Measurements from ENCODE around the gene SPOCK1.
A peak's percentile ranks its signal among the peaks of the same experiment; 100 is the strongest.

Gene SPOCK1

DNA sequence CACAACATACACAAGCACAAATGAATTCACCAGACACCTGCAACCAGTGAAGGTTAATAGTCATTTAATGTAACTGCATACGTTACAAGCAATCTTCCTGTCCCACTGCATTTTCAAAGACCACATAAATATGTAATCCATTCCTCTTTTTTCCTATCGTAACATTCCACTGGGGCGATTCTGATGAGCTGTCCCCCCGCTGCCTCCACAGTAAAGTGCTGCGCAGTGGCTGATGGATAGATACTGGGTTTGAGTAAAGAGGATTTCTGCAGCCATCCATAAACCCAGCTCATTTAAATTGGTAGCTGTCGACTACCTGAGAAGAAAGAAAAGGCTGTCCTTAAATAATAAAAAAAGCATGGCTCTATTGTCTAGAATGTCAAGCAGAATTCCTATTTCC, 181.1 kb downstream of the SPOCK1 start:
- Histone ChIP-seq H3K9ac (ENCODE audit: low read depth, low read length) (no peak overlapping the region), H3K9me3 (replicated peaks; ENCODE audit: low read length) (no peaks in the 10 kb centered on the region), H3K4me2 (ENCODE audit: low read length) (no peak overlapping the region), H3K4me1 (ENCODE audit: control insufficient read depth, insufficient read depth, low read length) (peaks cover 20% of the 10 kb centered on the region), H3K27me3 (ENCODE audit: control insufficient read depth, insufficient read depth, low read length) (no peaks in the 10 kb centered on the region), H3K36me3 (ENCODE audit: insufficient read depth, low read length) (no peaks in the 10 kb centered on the region), H3K4me3 (ENCODE audit: low read length) (no peak overlapping the region)

DNA sequence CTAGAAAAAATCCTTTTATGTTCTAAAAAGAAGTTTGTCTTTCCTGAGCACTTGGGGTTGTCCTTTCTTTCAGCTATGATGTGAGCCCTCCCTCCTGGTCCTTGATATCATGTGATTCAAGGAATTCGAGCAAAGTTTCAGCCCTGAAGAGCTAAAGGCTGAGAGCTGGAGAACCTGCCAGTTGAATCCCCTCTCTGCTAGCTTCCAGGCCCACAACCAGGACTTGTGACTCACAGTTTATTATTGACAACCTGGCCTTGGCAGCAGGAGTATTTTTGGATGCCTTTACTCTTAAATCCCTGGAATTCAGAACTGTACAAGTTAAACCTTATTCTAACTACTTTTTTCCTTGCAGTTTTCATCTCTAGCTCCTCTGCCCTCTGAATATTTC, 182.8 kb downstream of the SPOCK1 start:
- no peak overlapping the region for H3K9ac ChIP-seq (ENCODE audit: low read depth, low read length)
- no peak overlapping the region for H3K4me2 ChIP-seq (ENCODE audit: low read length)
- H3K4me1 ChIP-seq (ENCODE audit: control insufficient read depth, insufficient read depth, low read length): peaks cover 26% of the 10 kb centered on the region

DNA sequence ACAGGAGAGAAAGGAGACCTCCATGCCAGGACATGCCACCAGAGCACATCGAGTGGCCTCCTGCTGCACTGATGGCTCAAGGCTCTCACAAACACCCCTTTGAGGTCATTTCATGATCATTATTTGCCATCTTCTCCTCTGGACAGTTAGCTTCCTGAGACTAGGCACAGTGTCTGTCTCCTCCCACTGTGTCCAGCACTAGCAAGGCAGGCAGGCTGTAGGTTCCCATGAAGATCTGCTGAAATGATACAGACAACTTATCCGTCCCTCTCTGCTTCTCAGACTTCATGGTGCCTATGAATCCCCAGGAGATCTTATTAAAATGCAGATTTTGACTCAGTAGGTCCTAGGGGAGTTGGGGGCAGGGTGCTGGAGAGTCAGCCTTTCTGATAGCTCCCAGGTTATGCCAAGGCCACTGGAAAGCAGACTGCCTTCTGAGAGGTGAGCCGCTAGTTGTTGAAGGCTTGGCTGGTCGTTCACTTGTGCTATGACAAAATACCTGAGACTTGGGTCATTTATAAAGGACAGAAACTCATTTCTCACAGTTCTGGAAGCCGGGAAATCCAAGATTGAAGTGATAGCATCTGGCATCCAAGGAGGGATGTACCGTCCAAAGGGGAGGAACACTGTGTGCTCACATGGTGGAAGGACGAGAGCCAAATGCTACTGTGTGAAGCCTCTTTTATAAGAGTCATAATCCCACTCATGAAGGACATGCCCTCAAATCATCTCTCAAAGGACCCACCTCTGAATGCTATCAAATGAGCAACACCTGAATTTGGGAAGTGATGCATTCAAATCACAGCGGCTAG, 183.4 kb downstream of the SPOCK1 start:
- Histone ChIP-seq H3K9me3 (replicated peaks; ENCODE audit: low read length) (no peaks in the 10 kb centered on the region), H3K36me3 (ENCODE audit: insufficient read depth, low read length) (no peaks in the 10 kb centered on the region), H3K4me2 (ENCODE audit: low read length) (no peak overlapping the region), H3K9ac (ENCODE audit: low read depth, low read length) (no peak overlapping the region), H3K27me3 (ENCODE audit: control insufficient read depth, insufficient read depth, low read length) (no peaks in the 10 kb centered on the region), H3K4me1 (ENCODE audit: control insufficient read depth, insufficient read depth, low read length) (peaks cover 32% of the 10 kb centered on the region), H3K4me3 (ENCODE audit: low read length) (no peak overlapping the region)

More for the DNA sequence above, 182.8 kb downstream of the SPOCK1 start:
- no peak overlapping the region for H3K4me3 ChIP-seq (ENCODE audit: low read length)
- no peaks in the 10 kb centered on the region for H3K27me3 ChIP-seq (ENCODE audit: control insufficient read depth, insufficient read depth, low read length)
- no peaks in the 10 kb centered on the region for H3K36me3 ChIP-seq (ENCODE audit: insufficient read depth, low read length)
- H3K9me3 ChIP-seq (replicated peaks; ENCODE audit: low read length): no peaks in the 10 kb centered on the region

DNA sequence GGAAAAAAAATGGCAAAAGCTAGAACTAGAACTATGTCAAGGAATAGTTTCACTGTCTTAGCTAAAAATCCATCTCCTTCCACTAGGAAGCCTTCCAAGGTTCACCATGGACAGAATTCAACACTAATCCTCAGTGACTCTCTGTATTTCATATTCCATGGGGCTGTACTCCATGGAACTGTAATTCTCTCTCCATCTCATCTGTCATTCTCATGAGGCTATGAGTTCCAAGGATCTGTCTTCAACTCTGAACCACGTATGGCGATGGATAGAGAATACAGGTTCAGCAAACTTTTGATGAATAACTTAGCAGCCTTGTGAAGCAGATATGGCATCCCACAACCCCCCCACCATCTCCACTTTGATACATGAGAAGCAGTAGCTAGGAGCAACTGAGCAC, 184.0 kb downstream of the SPOCK1 start:
- no peak overlapping the region for H3K4me3 ChIP-seq (ENCODE audit: low read length)
- no peak overlapping the region for H3K4me2 ChIP-seq (ENCODE audit: low read length)
- H3K9ac ChIP-seq (ENCODE audit: low read depth, low read length): no peak overlapping the region
- H3K9me3 ChIP-seq (replicated peaks; ENCODE audit: low read length): no peaks in the 10 kb centered on the region
- H3K4me1 ChIP-seq (ENCODE audit: control insufficient read depth, insufficient read depth, low read length): peaks cover 32% of the 10 kb centered on the region
- no peaks in the 10 kb centered on the region for H3K27me3 ChIP-seq (ENCODE audit: control insufficient read depth, insufficient read depth, low read length)
- H3K36me3 ChIP-seq (ENCODE audit: insufficient read depth, low read length): no peaks in the 10 kb centered on the region

DNA sequence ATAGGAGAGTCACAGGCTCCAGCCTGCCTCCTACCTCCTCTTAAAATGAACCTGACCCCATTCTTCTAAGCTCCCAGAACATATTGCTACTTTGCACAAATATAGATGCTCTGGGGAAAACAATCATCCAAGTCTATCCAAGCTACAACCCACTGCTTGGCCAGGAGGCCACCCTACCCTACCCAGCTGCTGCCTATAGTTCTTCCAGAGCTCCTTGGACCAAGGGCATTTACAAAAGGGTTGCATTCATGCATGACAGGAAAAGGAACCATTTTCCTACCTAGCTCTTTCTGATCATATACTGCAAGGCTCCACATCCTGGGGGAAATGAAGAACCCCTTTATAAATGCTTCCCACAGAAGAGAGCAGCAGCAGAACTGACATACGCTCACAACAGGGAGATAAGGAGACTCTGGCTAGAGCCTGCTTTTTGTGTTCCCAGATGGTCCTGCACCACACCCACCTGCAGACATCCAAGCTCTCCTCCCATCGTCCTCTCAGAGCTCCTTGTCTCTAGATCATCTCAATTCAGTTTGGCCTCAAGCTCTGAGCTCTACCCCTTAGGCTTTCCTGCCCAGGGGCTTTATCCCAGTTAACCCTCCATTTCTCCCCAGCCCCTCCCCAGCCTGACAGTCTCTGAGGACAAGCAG, 185.5 kb downstream of the SPOCK1 start:
- Histone ChIP-seq H3K9me3 (replicated peaks; ENCODE audit: low read length) (no peaks in the 10 kb centered on the region), H3K36me3 (ENCODE audit: insufficient read depth, low read length) (no peaks in the 10 kb centered on the region), H3K4me3 (ENCODE audit: low read length) (no peak overlapping the region), H3K9ac (ENCODE audit: low read depth, low read length) (no peak overlapping the region), H3K4me2 (ENCODE audit: low read length) (no peak overlapping the region), H3K4me1 (ENCODE audit: control insufficient read depth, insufficient read depth, low read length) (peaks cover 40% of the 10 kb centered on the region), H3K27me3 (ENCODE audit: control insufficient read depth, insufficient read depth, low read length) (no peaks in the 10 kb centered on the region)

DNA sequence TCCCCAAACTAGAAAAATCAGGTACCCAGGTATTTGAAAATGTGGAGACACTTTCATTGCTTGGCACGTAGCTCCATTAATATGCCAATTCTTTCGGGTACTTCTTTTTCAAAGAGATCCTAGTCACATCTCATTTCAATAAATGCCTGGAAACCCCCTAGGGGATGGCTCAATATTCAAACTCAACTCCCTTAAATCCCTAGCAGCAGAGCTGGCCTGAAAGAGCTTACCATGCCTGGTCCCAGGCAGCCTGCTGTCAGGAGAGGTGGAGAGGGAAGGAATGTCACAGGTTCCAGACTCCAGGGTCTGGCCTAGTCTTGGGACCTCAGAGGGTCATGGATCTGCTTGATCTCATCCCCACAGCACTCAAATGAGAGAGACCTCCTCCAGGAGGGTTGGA, 187.1 kb downstream of the SPOCK1 start:
- Histone ChIP-seq H3K9ac (ENCODE audit: low read depth, low read length) (no peak overlapping the region), H3K4me1 (ENCODE audit: control insufficient read depth, insufficient read depth, low read length) (peaks cover 51% of the 10 kb centered on the region), H3K9me3 (replicated peaks; ENCODE audit: low read length) (no peaks in the 10 kb centered on the region), H3K4me2 (ENCODE audit: low read length) (no peak overlapping the region), H3K36me3 (ENCODE audit: insufficient read depth, low read length) (no peaks in the 10 kb centered on the region), H3K27me3 (ENCODE audit: control insufficient read depth, insufficient read depth, low read length) (no peaks in the 10 kb centered on the region), H3K4me3 (ENCODE audit: low read length) (no peak overlapping the region)

DNA sequence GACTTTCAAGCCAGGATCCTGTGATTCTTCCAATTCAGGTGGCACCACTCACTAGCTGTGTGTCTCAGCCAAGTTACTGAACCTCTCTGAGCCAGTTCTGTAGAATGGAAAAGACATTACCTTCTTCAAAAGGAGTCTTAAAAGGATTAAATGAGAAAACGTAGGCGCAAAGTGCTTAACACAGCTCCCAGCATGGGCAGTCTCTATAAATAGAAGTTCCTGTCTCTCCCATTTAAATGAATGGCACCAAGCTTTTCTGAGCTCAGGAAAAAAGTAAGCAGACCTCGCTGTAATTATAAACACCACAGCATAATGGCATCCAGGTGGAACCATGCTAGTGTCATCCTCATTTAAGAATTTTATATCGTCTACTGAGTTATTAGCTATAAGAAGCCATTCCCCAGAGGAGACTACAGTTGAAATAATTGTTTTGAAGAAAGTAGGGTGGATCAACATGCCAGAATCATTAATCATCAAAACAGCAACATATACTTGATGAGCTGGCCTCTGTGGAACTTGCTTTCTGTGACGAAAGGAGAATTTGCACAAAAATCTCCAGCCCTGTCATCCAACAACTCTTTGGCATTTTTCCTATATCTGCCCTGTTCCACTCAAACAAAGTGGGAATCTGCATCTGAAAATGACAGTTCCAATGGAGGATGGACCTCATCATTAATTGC, 188.9 kb downstream of the SPOCK1 start:
- Histone ChIP-seq H3K9ac (ENCODE audit: low read depth, low read length) (peak overlapping the region; percentile 73), H3K27me3 (ENCODE audit: control insufficient read depth, insufficient read depth, low read length) (no peaks in the 10 kb centered on the region), H3K36me3 (ENCODE audit: insufficient read depth, low read length) (no peaks in the 10 kb centered on the region), H3K4me2 (ENCODE audit: low read length) (peak overlapping the region; percentile 76), H3K9me3 (replicated peaks; ENCODE audit: low read length) (no peaks in the 10 kb centered on the region), H3K4me3 (ENCODE audit: low read length) (peak overlapping the region; percentile 53), H3K4me1 (ENCODE audit: control insufficient read depth, insufficient read depth, low read length) (peaks cover 39% of the 10 kb centered on the region)

DNA sequence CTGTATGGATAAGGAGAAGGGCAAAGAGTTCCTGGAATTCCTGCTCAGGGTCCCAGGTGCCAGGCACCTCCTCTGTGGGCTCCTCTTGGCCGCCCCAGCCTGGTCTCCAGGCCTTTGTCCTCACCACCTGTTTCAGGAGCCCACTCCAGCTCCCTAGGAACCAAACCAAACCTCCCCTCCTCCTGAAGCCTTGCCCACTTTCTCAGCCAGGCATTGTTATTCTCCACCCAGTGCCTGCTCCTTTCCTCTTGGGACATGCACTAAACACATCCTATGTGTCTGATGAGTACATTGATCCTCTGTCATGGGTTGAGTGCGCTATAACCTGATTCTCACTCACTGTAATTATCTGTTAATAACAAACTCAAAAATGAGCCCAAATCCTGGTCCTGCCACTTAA, 189.8 kb downstream of the SPOCK1 start:
- Histone ChIP-seq H3K9ac (ENCODE audit: low read depth, low read length) (peak overlapping the region; percentile 73), H3K27me3 (ENCODE audit: control insufficient read depth, insufficient read depth, low read length) (no peaks in the 10 kb centered on the region), H3K4me1 (ENCODE audit: control insufficient read depth, insufficient read depth, low read length) (peaks cover 39% of the 10 kb centered on the region), H3K9me3 (replicated peaks; ENCODE audit: low read length) (no peaks in the 10 kb centered on the region), H3K4me3 (ENCODE audit: low read length) (no peak overlapping the region), H3K4me2 (ENCODE audit: low read length) (peak overlapping the region; percentile 76), H3K36me3 (ENCODE audit: insufficient read depth, low read length) (no peaks in the 10 kb centered on the region)

DNA sequence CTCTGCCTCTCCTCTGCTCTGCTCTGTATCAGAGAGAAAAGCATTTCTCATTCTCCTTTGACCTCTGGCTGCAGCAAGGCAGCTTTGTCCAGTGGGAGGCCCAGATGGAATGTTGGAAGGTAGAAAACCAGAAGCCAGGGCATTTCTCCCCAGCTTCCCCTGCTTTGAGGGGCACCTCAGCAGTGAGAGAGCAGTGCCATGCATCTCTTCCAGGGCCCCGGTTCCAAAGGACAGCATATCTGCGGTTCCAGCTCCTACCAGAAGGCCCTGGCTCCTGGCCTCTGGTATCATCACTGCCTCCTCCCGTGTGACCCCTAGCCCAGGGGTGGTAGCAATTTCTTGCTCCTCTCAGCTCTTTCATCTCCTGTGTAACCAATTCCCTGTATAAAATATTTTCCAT, 190.8 kb downstream of the SPOCK1 start:
- Histone ChIP-seq H3K27me3 (ENCODE audit: control insufficient read depth, insufficient read depth, low read length) (no peaks in the 10 kb centered on the region), H3K9ac (ENCODE audit: low read depth, low read length) (no peak overlapping the region), H3K9me3 (replicated peaks; ENCODE audit: low read length) (no peaks in the 10 kb centered on the region), H3K4me2 (ENCODE audit: low read length) (no peak overlapping the region), H3K4me1 (ENCODE audit: control insufficient read depth, insufficient read depth, low read length) (peaks cover 39% of the 10 kb centered on the region), H3K36me3 (ENCODE audit: insufficient read depth, low read length) (no peaks in the 10 kb centered on the region), H3K4me3 (ENCODE audit: low read length) (no peak overlapping the region)

DNA sequence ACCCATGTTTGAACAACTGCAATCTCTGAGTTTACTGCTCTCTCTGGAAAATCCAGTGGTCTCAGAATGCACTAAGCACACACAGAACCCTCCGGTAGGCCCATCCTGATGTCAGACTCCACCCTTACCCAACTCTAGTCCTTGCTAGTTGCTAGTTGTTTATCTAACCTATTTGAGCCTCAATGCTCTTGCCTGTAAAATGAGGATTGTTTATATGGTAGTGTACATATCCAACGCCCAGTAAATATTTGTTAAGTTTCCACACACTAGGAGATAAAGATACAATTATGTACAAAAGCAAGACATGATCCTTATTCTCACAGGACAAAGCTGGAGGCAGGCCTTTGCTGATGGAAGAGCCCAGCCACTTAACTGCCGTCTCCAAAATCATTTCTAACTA, 192.2 kb downstream of the SPOCK1 start:
- no peaks in the 10 kb centered on the region for H3K27me3 ChIP-seq (ENCODE audit: control insufficient read depth, insufficient read depth, low read length)

DNA sequence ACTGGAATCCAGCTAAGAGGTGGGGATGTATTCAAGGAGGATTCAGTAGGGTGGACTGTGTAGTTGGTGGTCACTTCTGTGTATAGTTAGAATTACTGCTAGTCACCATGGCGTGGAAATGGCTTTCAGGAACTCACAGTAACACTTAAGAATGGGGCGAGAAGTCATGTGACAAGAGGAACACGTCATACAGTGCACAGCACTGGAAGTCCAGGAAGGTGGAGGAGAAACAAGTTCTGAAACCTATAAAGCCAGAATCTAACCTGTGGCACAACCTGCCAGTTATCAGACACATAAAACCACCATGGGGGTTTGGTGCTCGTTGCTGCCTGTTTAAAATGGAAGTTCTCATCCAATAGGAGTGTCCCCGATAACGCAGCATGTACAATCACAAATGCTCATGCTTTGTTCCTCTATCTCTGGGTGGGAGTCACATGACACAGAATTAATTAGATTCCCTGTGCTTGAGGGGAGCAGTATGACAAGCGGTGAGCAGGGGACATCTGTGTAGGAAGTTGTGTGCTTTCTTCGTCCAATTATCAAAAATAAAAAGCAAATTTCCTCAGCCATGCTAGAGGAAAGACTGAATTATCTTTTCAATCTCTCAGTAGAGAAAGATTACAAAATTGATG, 193.0 kb downstream of the SPOCK1 start:
- Histone ChIP-seq H3K4me2 (ENCODE audit: low read length) (no peak overlapping the region), H3K9me3 (replicated peaks; ENCODE audit: low read length) (no peaks in the 10 kb centered on the region), H3K27me3 (ENCODE audit: control insufficient read depth, insufficient read depth, low read length) (no peaks in the 10 kb centered on the region), H3K36me3 (ENCODE audit: insufficient read depth, low read length) (no peaks in the 10 kb centered on the region), H3K4me1 (ENCODE audit: control insufficient read depth, insufficient read depth, low read length) (peaks cover 34% of the 10 kb centered on the region), H3K9ac (ENCODE audit: low read depth, low read length) (no peak overlapping the region), H3K4me3 (ENCODE audit: low read length) (no peak overlapping the region)

More for the DNA sequence above, 192.2 kb downstream of the SPOCK1 start:
- H3K4me1 ChIP-seq (ENCODE audit: control insufficient read depth, insufficient read depth, low read length): peaks cover 37% of the 10 kb centered on the region
- no peaks in the 10 kb centered on the region for H3K36me3 ChIP-seq (ENCODE audit: insufficient read depth, low read length)
- H3K4me2 ChIP-seq (ENCODE audit: low read length): no peak overlapping the region
- H3K4me3 ChIP-seq (ENCODE audit: low read length): no peak overlapping the region
- H3K9ac ChIP-seq (ENCODE audit: low read depth, low read length): no peak overlapping the region
- no peaks in the 10 kb centered on the region for H3K9me3 ChIP-seq (replicated peaks; ENCODE audit: low read length)
